ENCODE results near the gene NHLRC4.
A peak's percentile ranks its signal among the peaks of the same experiment; 100 is the strongest.

The NHLRC4 gene

GRCh38 chr16:580141-580945 lies 13.5 kb downstream of the NHLRC4 start:
- Histone ChIP-seq H3K4me1 (ENCODE audit: control insufficient read depth, insufficient read depth, low read length) (peaks cover 2% of the 10 kb centered on the region), H3K4me3 (ENCODE audit: low read length) (no peak overlapping the region), H3K9ac (ENCODE audit: low read length) (no peak overlapping the region), H3K27me3 (ENCODE audit: control insufficient read depth, insufficient read depth, low read length) (peaks cover 2% of the 10 kb centered on the region), H3K9me3 (ENCODE audit: control insufficient read depth, low read length) (no peaks in the 10 kb centered on the region), H3K36me3 (ENCODE audit: control insufficient read depth, insufficient read depth, low read length) (no peaks in the 10 kb centered on the region)

GRCh38 chr16:580946-581498 lies 14.2 kb downstream of the NHLRC4 start:
- no peak overlapping the region for H3K9ac ChIP-seq (ENCODE audit: low read length)
- peaks cover 6% of the 10 kb centered on the region for H3K27me3 ChIP-seq (ENCODE audit: control insufficient read depth, insufficient read depth, low read length)
- H3K36me3 ChIP-seq (ENCODE audit: control insufficient read depth, insufficient read depth, low read length) = no peaks in the 10 kb centered on the region
- H3K9me3 ChIP-seq (ENCODE audit: control insufficient read depth, low read length) = no peaks in the 10 kb centered on the region
- peaks cover 5% of the 10 kb centered on the region for H3K4me1 ChIP-seq (ENCODE audit: control insufficient read depth, insufficient read depth, low read length)
- H3K4me3 ChIP-seq (ENCODE audit: low read length) = no peak overlapping the region

- Histone ChIP-seq H3K4me1 (ENCODE audit: control insufficient read depth, insufficient read depth, low read length) (peaks cover 13% of the 10 kb centered on the region), H3K36me3 (ENCODE audit: control insufficient read depth, insufficient read depth, low read length) (no peaks in the 10 kb centered on the region), H3K4me3 (ENCODE audit: low read length) (no peak overlapping the region), H3K9me3 (ENCODE audit: control insufficient read depth, low read length) (no peaks in the 10 kb centered on the region), H3K27me3 (ENCODE audit: control insufficient read depth, insufficient read depth, low read length) (peaks cover 11% of the 10 kb centered on the region), H3K9ac (ENCODE audit: low read length) (no peak overlapping the region)
Measured at GRCh38 chr16:582218-582613, 15.4 kb downstream of the NHLRC4 start.

GRCh38 chr16:582614-583331 lies 16.0 kb downstream of the NHLRC4 start:
- H3K9me3 ChIP-seq (ENCODE audit: control insufficient read depth, low read length) = no peaks in the 10 kb centered on the region
- no peak overlapping the region for H3K4me3 ChIP-seq (ENCODE audit: low read length)
- H3K36me3 ChIP-seq (ENCODE audit: control insufficient read depth, insufficient read depth, low read length) = no peaks in the 10 kb centered on the region
- peaks cover 14% of the 10 kb centered on the region for H3K4me1 ChIP-seq (ENCODE audit: control insufficient read depth, insufficient read depth, low read length)
- H3K9ac ChIP-seq (ENCODE audit: low read length) = no peak overlapping the region
- H3K27me3 ChIP-seq (ENCODE audit: control insufficient read depth, insufficient read depth, low read length) = peaks cover 11% of the 10 kb centered on the region

- Histone ChIP-seq H3K36me3 (ENCODE audit: control insufficient read depth, insufficient read depth, low read length) (no peaks in the 10 kb centered on the region), H3K4me1 (ENCODE audit: control insufficient read depth, insufficient read depth, low read length) (peaks cover 21% of the 10 kb centered on the region), H3K9me3 (ENCODE audit: control insufficient read depth, low read length) (no peaks in the 10 kb centered on the region), H3K9ac (ENCODE audit: low read length) (no peak overlapping the region), H3K27me3 (ENCODE audit: control insufficient read depth, insufficient read depth, low read length) (peaks cover 11% of the 10 kb centered on the region), H3K4me3 (ENCODE audit: low read length) (no peak overlapping the region)
Measured at GRCh38 chr16:583470-583814, 16.6 kb downstream of the NHLRC4 start.

GRCh38 chr16:583815-584591 lies 17.2 kb downstream of the NHLRC4 start:
- H3K4me1 ChIP-seq (ENCODE audit: control insufficient read depth, insufficient read depth, low read length) = peaks cover 21% of the 10 kb centered on the region
- peaks cover 11% of the 10 kb centered on the region for H3K27me3 ChIP-seq (ENCODE audit: control insufficient read depth, insufficient read depth, low read length)
- no peaks in the 10 kb centered on the region for H3K36me3 ChIP-seq (ENCODE audit: control insufficient read depth, insufficient read depth, low read length)
- no peak overlapping the region for H3K4me3 ChIP-seq (ENCODE audit: low read length)
- H3K9ac ChIP-seq (ENCODE audit: low read length) = no peak overlapping the region
- no peaks in the 10 kb centered on the region for H3K9me3 ChIP-seq (ENCODE audit: control insufficient read depth, low read length)

GRCh38 chr16:585351-585750 lies 18.5 kb downstream of the NHLRC4 start:
- H3K4me3 ChIP-seq (ENCODE audit: low read length) = no peak overlapping the region
- H3K36me3 ChIP-seq (ENCODE audit: control insufficient read depth, insufficient read depth, low read length) = no peaks in the 10 kb centered on the region
- peaks cover 11% of the 10 kb centered on the region for H3K27me3 ChIP-seq (ENCODE audit: control insufficient read depth, insufficient read depth, low read length)
- no peaks in the 10 kb centered on the region for H3K9me3 ChIP-seq (ENCODE audit: control insufficient read depth, low read length)
- H3K4me1 ChIP-seq (ENCODE audit: control insufficient read depth, insufficient read depth, low read length) = peaks cover 21% of the 10 kb centered on the region
- no peak overlapping the region for H3K9ac ChIP-seq (ENCODE audit: low read length)

GRCh38 chr16:586047-586644 lies 19.3 kb downstream of the NHLRC4 start:
- no peaks in the 10 kb centered on the region for H3K9me3 ChIP-seq (ENCODE audit: control insufficient read depth, low read length)
- H3K36me3 ChIP-seq (ENCODE audit: control insufficient read depth, insufficient read depth, low read length) = no peaks in the 10 kb centered on the region
- H3K27me3 ChIP-seq (ENCODE audit: control insufficient read depth, insufficient read depth, low read length) = peaks cover 11% of the 10 kb centered on the region
- no peak overlapping the region for H3K4me3 ChIP-seq (ENCODE audit: low read length)
- H3K4me1 ChIP-seq (ENCODE audit: control insufficient read depth, insufficient read depth, low read length) = peaks cover 21% of the 10 kb centered on the region
- no peak overlapping the region for H3K9ac ChIP-seq (ENCODE audit: low read length)

GRCh38 chr16:586645-587590 lies 20.1 kb downstream of the NHLRC4 start:
- no peak overlapping the region for H3K9ac ChIP-seq (ENCODE audit: low read length)
- no peaks in the 10 kb centered on the region for H3K9me3 ChIP-seq (ENCODE audit: control insufficient read depth, low read length)
- no peak overlapping the region for H3K4me3 ChIP-seq (ENCODE audit: low read length)
- no peaks in the 10 kb centered on the region for H3K36me3 ChIP-seq (ENCODE audit: control insufficient read depth, insufficient read depth, low read length)
- H3K27me3 ChIP-seq (ENCODE audit: control insufficient read depth, insufficient read depth, low read length) = peaks cover 11% of the 10 kb centered on the region
- H3K4me1 ChIP-seq (ENCODE audit: control insufficient read depth, insufficient read depth, low read length) = peaks cover 24% of the 10 kb centered on the region

GRCh38 chr16:588639-588888 lies 21.8 kb downstream of the NHLRC4 start:
- peaks cover 11% of the 10 kb centered on the region for H3K27me3 ChIP-seq (ENCODE audit: control insufficient read depth, insufficient read depth, low read length)
- peak overlapping the region; percentile 80 for H3K9ac ChIP-seq (ENCODE audit: low read length)
- H3K4me3 ChIP-seq (ENCODE audit: low read length) = peak overlapping the region; percentile 58
- no peaks in the 10 kb centered on the region for H3K36me3 ChIP-seq (ENCODE audit: control insufficient read depth, insufficient read depth, low read length)
- peaks cover 40% of the 10 kb centered on the region for H3K4me1 ChIP-seq (ENCODE audit: control insufficient read depth, insufficient read depth, low read length)
- no peaks in the 10 kb centered on the region for H3K9me3 ChIP-seq (ENCODE audit: control insufficient read depth, low read length)

Measured in mucosa of stomach (tissue), 1 donor.